ENCODE results near the gene PLXNA3.

Gene PLXNA3

GRCh38 chrX:154464806-154465365 lies 6.8 kb downstream of the PLXNA3 start:
- TF ChIP-seq, protein P1, sequence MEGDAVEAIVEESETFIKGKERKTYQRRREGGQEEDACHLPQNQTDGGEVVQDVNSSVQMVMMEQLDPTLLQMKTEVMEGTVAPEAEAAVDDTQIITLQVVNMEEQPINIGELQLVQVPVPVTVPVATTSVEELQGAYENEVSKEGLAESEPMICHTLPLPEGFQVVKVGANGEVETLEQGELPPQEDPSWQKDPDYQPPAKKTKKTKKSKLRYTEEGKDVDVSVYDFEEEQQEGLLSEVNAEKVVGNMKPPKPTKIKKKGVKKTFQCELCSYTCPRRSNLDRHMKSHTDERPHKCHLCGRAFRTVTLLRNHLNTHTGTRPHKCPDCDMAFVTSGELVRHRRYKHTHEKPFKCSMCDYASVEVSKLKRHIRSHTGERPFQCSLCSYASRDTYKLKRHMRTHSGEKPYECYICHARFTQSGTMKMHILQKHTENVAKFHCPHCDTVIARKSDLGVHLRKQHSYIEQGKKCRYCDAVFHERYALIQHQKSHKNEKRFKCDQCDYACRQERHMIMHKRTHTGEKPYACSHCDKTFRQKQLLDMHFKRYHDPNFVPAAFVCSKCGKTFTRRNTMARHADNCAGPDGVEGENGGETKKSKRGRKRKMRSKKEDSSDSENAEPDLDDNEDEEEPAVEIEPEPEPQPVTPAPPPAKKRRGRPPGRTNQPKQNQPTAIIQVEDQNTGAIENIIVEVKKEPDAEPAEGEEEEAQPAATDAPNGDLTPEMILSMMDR (conservative IDR thresholded peaks at IDR 0.05; ENCODE audit: control insufficient read depth, insufficient read depth, low read depth, low read length): no peak
- no peak for DNase-seq (ENCODE audit: low read depth)
- no peak overlapping the region for H3K4me3 ChIP-seq (ENCODE audit: control insufficient read depth, low read depth, low read length)

DNA sequence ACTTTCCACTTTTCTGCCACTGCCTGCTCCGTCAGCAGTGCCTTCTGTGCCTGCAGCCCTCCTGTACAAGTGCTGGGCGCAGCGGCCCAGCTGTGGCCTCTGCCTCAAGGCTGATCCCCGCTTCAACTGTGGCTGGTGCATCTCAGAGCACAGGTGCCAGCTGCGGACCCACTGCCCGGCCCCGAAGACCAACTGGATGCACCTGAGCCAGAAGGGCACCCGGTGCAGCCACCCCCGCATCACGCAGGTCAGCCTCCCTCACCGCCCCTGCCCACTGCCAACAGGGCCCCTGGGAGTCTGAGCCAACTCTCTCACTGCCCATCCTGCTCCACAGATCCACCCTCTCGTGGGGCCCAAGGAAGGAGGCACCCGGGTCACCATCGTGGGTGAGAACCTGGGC lies 7.5 kb downstream of the PLXNA3 start:
- no peak overlapping the region for H3K4me3 ChIP-seq (ENCODE audit: control insufficient read depth, low read depth, low read length)
- DNase-seq (ENCODE audit: low read depth): no peak
- TF ChIP-seq, protein P1 (conservative IDR thresholded peaks at IDR 0.05; ENCODE audit: control insufficient read depth, insufficient read depth, low read depth, low read length): no peak

DNA sequence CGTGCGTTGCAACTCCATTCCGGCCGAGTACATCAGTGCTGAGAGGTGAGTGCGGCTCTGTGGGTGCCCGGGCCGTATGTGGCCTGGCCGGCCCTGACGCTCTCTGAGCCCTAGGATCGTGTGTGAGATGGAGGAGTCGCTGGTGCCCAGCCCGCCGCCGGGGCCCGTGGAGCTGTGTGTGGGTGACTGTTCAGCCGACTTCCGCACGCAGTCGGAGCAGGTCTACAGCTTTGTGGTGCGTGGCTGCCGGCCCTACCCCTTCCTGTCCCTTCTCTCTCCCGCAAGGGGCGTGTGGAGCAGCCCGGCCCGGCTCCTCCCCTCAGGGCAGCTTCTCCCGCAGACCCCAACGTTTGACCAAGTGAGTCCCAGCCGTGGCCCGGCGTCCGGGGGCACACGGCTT lies 8.0 kb downstream of the PLXNA3 start:
- H3K4me3 ChIP-seq (ENCODE audit: control insufficient read depth, low read depth, low read length): no peak overlapping the region
- TF ChIP-seq, protein P1 (conservative IDR thresholded peaks at IDR 0.05; ENCODE audit: control insufficient read depth, insufficient read depth, low read depth, low read length): no peak
- no peak for DNase-seq (ENCODE audit: low read depth)

DNA sequence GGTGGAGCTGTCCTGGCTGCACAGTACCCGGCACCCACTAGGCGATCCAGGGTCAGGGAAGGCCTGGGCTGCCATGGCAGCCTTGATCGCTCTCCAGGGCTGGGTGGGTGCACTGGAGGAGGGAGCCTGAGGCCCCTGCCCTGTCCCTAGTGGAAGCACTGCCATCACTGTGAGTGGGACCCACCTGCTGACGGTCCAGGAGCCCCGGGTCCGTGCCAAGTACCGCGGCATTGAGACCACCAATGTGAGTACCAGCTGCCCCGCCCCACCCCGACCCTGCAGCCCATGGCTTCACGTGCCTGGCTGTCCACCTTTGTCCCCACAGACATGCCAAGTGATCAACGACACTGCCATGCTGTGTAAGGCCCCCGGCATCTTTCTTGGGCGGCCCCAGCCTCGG lies 8.8 kb downstream of the PLXNA3 start:
- TF ChIP-seq, protein P1 (conservative IDR thresholded peaks at IDR 0.05; ENCODE audit: control insufficient read depth, insufficient read depth, low read depth, low read length): no peak
- no peak overlapping the region for H3K4me3 ChIP-seq (ENCODE audit: control insufficient read depth, low read depth, low read length)
- no peak for DNase-seq (ENCODE audit: low read depth)

GRCh38 chrX:154467556-154467955 lies 9.5 kb downstream of the PLXNA3 start:
- H3K4me3 ChIP-seq (ENCODE audit: control insufficient read depth, low read depth, low read length): no peak overlapping the region
- TF ChIP-seq, protein P1 (conservative IDR thresholded peaks at IDR 0.05; ENCODE audit: control insufficient read depth, insufficient read depth, low read depth, low read length): no peak
- no peak for DNase-seq (ENCODE audit: low read depth)

GRCh38 chrX:154468217-154468616 lies 10.1 kb downstream of the PLXNA3 start:
- DNase-seq (ENCODE audit: low read depth): no peak
- TF ChIP-seq, protein P1 (conservative IDR thresholded peaks at IDR 0.05; ENCODE audit: control insufficient read depth, insufficient read depth, low read depth, low read length): no peak
- H3K4me3 ChIP-seq (ENCODE audit: control insufficient read depth, low read depth, low read length): no peak overlapping the region

DNA sequence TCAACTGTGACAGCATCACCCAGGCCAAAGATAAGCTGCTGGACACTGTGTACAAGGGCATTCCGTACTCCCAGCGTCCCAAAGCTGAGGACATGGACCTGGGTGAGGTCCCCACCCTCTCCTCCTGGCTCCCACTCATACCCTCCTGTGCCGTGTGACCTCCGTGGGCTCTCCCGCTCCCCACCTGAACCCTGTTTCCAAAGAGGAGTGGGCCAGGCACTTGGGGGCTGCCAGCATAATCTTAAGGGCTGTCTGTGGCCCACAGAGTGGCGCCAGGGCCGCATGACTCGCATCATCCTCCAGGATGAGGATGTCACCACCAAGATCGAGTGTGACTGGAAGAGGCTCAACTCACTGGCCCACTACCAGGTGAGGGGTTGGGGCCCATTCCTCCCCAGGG lies 11.0 kb downstream of the PLXNA3 start:
- TF ChIP-seq, protein P1 (conservative IDR thresholded peaks at IDR 0.05; ENCODE audit: control insufficient read depth, insufficient read depth, low read depth, low read length): no peak
- H3K4me3 ChIP-seq (ENCODE audit: control insufficient read depth, low read depth, low read length): no peak overlapping the region

More for the DNA sequence above, 11.0 kb downstream of the PLXNA3 start:
- no peak for DNase-seq (ENCODE audit: low read depth)
